HG02973 (cell line): ENCODE data around the gene LASP1.

Experiments
- ATAC-seq: cut with Tn5 transposase; IDR thresholded peaks from one replicate; pipeline ENCODE4 v1.9.1; 2021; ENCODE audit warnings: moderate library complexity; ENCODE audit not compliant: unreplicated experiment

Gene LASP1

GRCh38 chr17:38868817-38869525 lies 887 bp upstream of the LASP1 start:
- ATAC-seq: peak; percentile 29

- ATAC-seq: no peak
These were observed 654 bp downstream of the LASP1 start for GRCh38 chr17:38870259-38871165.

GRCh38 chr17:38871247-38872015 lies 1.6 kb downstream of the LASP1 start:
- ATAC-seq: no peak

GRCh38 chr17:38872027-38872511 lies 2.2 kb downstream of the LASP1 start:
- ATAC-seq: no peak

GRCh38 chr17:38872671-38873385 lies 3.0 kb downstream of the LASP1 start:
- no peak for ATAC-seq

GRCh38 chr17:38873640-38874380 lies 4.0 kb downstream of the LASP1 start:
- ATAC-seq: no peak

- ATAC-seq: no peak
These were observed 4.9 kb downstream of the LASP1 start for GRCh38 chr17:38874505-38875400.

GRCh38 chr17:38875477-38876075 lies 5.7 kb downstream of the LASP1 start:
- no peak for ATAC-seq

- no peak for ATAC-seq
These were observed 7.4 kb downstream of the LASP1 start for GRCh38 chr17:38877130-38877851.

- ATAC-seq: no peak
These were observed 10.2 kb downstream of the LASP1 start for GRCh38 chr17:38879878-38880665.

GRCh38 chr17:38881600-38882191 lies 11.8 kb downstream of the LASP1 start:
- no peak for ATAC-seq

- no peak for ATAC-seq
These were observed 13.0 kb downstream of the LASP1 start for GRCh38 chr17:38882870-38883269.

GRCh38 chr17:38883592-38884526 lies 14.0 kb downstream of the LASP1 start:
- ATAC-seq: no peak

- no peak for ATAC-seq
These were observed 15.3 kb downstream of the LASP1 start for GRCh38 chr17:38885044-38885727.
